ENCODE results near the gene PPID.

PPID gene

DNA sequence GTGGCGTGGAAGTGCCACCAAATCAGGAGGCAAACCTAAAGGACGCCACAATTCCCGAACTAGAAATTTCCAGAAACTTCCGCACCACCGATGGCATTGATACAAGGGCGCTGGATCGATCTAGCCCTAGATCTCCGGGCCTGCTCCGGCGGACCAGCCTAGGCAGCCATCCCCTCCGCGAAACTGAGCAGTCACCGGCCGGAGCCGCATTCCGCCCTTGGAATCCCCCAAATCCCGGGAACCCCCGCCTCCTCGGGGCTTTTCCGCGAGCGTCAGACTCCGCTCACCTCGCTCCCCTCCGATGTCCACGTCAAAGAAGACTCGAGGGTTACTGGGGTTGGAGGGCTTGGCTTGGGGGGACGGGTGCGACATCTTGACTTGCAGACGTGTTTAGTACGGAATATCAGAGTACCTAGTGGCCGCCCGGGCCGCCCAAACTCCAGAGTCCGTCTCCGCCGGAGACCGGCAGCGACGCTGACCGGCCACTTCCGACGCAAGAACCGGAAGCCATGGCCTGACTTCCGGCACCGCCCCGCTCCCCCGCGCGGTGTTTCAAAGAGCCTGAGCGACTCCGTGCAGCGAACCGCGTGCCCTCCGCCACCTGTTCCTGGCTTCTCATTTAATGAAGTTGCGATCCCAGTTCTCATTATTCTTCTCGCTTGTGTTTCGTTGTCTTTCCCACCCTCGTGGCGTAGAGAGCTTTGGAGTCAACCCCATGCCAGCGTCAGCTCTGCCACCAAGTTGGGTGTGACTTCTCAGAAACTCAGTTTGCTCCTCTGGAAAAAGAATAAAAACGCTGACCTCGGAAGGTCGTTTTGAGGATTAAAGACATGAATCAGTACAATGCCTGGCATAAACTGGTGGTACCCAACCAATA is at the start of gene PPID:
PPID (minus strand) TSS at position 480 of the 877 bp plus-strand sequence; CDS start at position 372, 108 bp downstream.
- Histone ChIP-seq H3K4me3 (peak within 1 kb of the TSS; percentile 88), H3K9me3 (ENCODE audit: low read depth, low read length) (no peaks in the 10 kb centered on the region), H3K27ac (peak within 1 kb of the TSS; percentile 51; the same call in 1 of the 2 replicates), H3K36me3 (ENCODE audit: insufficient read depth, low read length) (peaks cover 34% of the 10 kb centered on the region), H3K9ac (ENCODE audit: insufficient read length) (peak within 1 kb of the TSS; percentile 88)
- DNase-seq (ENCODE audit: low read depth, low spot score), result peak; percentile 40
- TF ChIP-seq POLR2AphosphoS5 (IDR thresholded peaks at IDR 0.05; ENCODE audit: borderline replicate concordance, low read depth, low read length) (peak; percentile 98), EZH2 (IDR thresholded peaks at IDR 0.05) (no peak), FOXP2 (optimal IDR thresholded peaks at IDR 0.05; ENCODE audit: control extremely low read depth, extremely low read length, insufficient read depth) (peak; percentile 84)

DNA sequence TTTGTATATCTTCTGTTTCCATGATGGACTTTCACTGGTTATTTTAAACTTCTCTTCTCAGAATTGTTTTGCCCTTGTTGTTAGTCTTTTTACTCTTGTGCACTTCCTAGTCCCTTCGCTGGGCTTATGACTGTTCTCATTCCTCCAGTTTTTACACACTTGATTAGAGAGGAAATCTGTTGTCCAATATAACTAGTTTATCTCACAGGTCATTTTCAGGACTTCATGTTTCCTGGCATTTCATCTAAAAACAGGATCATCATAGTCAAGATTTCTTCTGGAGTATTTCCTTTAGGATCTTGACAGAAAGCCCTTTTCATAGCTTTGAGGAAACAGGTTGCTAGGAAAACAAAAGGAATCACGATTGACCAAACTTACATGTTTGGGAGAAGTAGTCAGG is 48.6 kb upstream of the PPID start:
- H3K4me3 ChIP-seq, result no peak overlapping the region
- TF ChIP-seq FOXP2 (optimal IDR thresholded peaks at IDR 0.05; ENCODE audit: control extremely low read depth, extremely low read length, insufficient read depth) (no peak), POLR2AphosphoS5 (IDR thresholded peaks at IDR 0.05; ENCODE audit: borderline replicate concordance, low read depth, low read length) (no peak), EZH2 (IDR thresholded peaks at IDR 0.05) (no peak)
- DNase-seq (ENCODE audit: low read depth, low spot score), result no peak
- H3K27ac ChIP-seq, result no peak overlapping the region
- H3K9me3 ChIP-seq (ENCODE audit: low read depth, low read length), result no peaks in the 10 kb centered on the region
- no peak overlapping the region for H3K9ac ChIP-seq (ENCODE audit: insufficient read length)
- H3K36me3 ChIP-seq (ENCODE audit: insufficient read depth, low read length), result no peaks in the 10 kb centered on the region

DNA sequence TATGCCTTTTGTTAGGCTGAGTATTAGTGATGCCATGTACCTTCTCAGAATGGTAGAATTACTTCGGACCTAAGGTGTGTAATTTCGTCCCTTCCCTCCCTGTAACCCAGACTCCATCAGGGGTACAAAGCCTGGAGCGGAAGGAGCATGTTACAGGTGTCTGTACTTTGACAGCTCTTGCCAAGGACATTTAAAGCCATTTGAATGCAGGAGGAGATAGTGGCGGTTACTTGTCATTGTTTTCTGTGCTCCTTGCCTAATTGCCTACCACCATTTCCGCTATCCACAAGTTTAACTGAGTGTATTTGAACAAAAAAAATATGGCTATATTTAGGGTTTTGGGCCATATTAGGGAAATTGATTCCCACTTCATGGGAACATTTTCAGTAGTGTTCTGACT is 47.5 kb upstream of the PPID start:
- no peak for TF ChIP-seq FOXP2 (optimal IDR thresholded peaks at IDR 0.05; ENCODE audit: control extremely low read depth, extremely low read length, insufficient read depth)
- no peak for TF ChIP-seq EZH2 (IDR thresholded peaks at IDR 0.05)
- no peak for TF ChIP-seq POLR2AphosphoS5 (IDR thresholded peaks at IDR 0.05; ENCODE audit: borderline replicate concordance, low read depth, low read length)
- no peak overlapping the region for H3K4me3 ChIP-seq
- no peak overlapping the region for H3K9ac ChIP-seq (ENCODE audit: insufficient read length)
- H3K36me3 ChIP-seq (ENCODE audit: insufficient read depth, low read length), result no peaks in the 10 kb centered on the region
- no peak overlapping the region for H3K27ac ChIP-seq
- no peak for DNase-seq (ENCODE audit: low read depth, low spot score)
- H3K9me3 ChIP-seq (ENCODE audit: low read depth, low read length), result no peaks in the 10 kb centered on the region

DNA sequence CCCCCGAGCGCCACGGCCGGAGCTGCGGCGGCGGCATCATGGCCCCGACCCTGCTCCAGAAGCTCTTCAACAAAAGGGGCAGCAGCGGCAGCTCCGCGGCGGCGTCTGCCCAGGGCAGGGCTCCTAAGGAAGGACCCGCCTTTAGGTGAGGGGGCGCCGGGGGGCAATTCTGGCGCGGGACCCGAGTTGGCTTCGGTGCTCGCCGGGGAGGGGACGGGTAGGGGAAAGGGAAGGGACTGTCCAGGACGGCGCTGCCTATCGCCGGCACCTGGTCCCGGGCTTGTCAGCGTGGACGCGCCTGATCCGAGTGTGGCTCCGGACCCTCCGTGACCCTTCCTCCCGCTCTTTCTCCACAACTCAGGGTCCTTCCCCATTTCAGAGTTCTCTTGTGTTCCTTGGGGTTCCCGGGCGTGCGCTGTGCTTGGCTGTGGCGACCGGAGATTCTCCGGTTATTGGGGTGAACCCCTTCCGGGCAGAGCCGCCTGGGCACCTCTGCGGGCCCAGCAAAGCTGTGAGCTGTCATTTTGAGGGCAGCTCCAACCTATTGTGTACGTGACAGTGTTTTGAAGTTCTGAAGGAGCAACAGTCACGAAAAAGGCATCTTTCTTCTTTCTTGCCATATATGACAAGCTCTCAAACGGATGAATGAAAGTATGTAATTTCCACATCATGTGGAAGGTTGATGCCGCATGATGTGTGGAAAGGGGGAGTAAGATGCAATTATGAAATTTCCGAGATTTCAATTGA is 46.2 kb upstream of the PPID start:
- H3K4me3 ChIP-seq, result peak overlapping the region; percentile 93
- no peak for DNase-seq (ENCODE audit: low read depth, low spot score)
- peak overlapping the region; percentile 64 for H3K9ac ChIP-seq (ENCODE audit: insufficient read length)
- no peaks in the 10 kb centered on the region for H3K9me3 ChIP-seq (ENCODE audit: low read depth, low read length)
- no peak overlapping the region for H3K27ac ChIP-seq
- TF ChIP-seq FOXP2 (optimal IDR thresholded peaks at IDR 0.05; ENCODE audit: control extremely low read depth, extremely low read length, insufficient read depth) (no peak), EZH2 (IDR thresholded peaks at IDR 0.05) (no peak), POLR2AphosphoS5 (IDR thresholded peaks at IDR 0.05; ENCODE audit: borderline replicate concordance, low read depth, low read length) (no peak)
- no peaks in the 10 kb centered on the region for H3K36me3 ChIP-seq (ENCODE audit: insufficient read depth, low read length)

DNA sequence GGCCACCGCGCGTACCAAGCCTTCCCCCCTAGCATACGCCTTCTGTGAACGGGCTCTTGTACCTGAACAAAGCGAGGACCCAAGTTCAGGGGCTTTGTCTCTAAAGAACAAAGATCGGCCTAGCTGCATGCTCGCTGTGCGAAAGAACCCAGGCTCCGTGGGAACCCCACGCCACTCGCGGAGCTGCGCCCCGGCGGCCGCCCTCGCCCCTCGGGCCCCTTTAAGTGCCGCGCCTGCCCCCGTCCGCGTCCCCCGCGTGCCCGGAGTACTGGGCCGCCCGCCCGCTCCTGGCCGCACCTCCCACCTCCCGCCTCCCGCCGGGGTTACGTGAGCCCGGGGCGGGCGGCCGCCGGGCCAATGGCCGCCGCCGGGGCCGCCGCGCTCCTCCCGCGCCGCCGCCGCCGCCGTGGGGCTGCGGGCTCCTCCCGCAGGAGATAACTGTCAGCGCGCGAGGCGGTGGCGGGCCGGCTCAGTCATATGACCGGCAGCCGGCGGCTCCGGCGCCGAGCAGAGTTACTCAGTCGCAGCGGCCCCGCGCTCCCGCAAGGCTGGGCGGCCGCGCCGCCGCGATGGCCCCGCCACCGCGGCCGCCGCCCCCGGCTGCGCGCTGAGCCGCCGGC is 45.5 kb upstream of the PPID start, which contains the start of gene FNIP2:
FNIP2 (plus strand) TSS at position 472 of the 620 bp plus-strand sequence. CDS start 187 bp downstream, outside the sequence.
- Histone ChIP-seq H3K9me3 (ENCODE audit: low read depth, low read length) (no peaks in the 10 kb centered on the region), H3K9ac (ENCODE audit: insufficient read length) (peak within 1 kb of the TSS; percentile 91), H3K36me3 (ENCODE audit: insufficient read depth, low read length) (no peaks in the 10 kb centered on the region), H3K27ac (no peak within 1 kb of the TSS), H3K4me3 (peak within 1 kb of the TSS; percentile 93)
- TF ChIP-seq POLR2AphosphoS5 (IDR thresholded peaks at IDR 0.05; ENCODE audit: borderline replicate concordance, low read depth, low read length) (peak; percentile 66), FOXP2 (optimal IDR thresholded peaks at IDR 0.05; ENCODE audit: control extremely low read depth, extremely low read length, insufficient read depth) (no peak)
- DNase-seq (ENCODE audit: low read depth, low spot score), result no peak

DNA sequence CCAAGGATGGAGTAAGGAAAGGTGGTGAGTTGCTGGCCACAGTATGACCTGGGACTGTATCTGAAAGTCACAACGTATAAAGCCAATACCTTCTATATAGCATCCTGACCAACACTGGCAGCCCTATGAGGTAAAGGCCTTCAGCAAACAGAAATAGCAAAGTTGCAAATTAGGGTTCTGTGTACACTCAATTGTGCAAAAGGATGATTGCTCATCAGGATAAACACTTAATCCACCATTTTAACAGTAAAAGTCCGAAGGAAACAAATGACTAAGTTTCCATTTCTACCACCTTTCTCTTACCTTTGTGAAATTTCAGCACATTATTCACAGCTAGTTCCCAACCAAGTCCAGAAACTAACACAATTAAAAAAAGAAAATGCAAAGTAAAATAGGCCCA is 44.3 kb upstream of the PPID start:
- Histone ChIP-seq H3K27ac (no peak overlapping the region), H3K4me3 (peak overlapping the region; percentile 93; the same call in 1 of the 2 replicates)

DNA sequence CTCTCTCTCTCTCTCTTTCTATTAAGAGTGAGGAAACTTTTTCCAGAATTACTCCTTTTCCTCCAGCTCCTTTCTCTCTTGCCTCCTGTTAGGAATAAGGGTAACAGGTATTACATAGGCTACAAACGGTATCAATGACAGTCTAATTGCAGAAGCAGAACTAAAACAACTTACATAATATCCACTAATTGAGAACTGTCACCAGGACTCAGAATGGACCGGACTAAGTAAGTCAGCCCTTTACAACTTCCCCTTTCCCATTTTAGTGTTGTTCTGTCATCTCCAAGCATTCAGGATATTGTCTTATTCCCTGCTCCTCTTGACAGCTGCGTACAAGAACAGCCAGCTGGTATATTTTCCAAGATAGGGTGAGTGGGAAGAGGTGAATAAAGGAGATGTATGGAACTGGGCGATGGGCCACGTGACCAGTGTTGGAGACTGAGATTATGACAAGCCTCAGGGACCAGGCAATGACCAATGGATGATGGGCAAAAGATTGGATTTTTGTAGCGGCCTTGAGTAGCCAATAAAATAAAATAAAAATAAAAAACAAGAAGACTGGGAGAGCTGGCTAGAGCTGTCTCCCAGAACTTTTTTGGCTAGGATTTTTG is 43.3 kb upstream of the PPID start:
- H3K27ac ChIP-seq, result no peak overlapping the region
- H3K9ac ChIP-seq (ENCODE audit: insufficient read length), result no peak overlapping the region
- no peak overlapping the region for H3K4me3 ChIP-seq
- no peak for DNase-seq (ENCODE audit: low read depth, low spot score)
- TF ChIP-seq FOXP2 (optimal IDR thresholded peaks at IDR 0.05; ENCODE audit: control extremely low read depth, extremely low read length, insufficient read depth) (no peak), POLR2AphosphoS5 (IDR thresholded peaks at IDR 0.05; ENCODE audit: borderline replicate concordance, low read depth, low read length) (no peak), EZH2 (IDR thresholded peaks at IDR 0.05) (no peak)
- H3K9me3 ChIP-seq (ENCODE audit: low read depth, low read length), result no peaks in the 10 kb centered on the region
- H3K36me3 ChIP-seq (ENCODE audit: insufficient read depth, low read length), result no peaks in the 10 kb centered on the region

More for the DNA sequence above, 44.3 kb upstream of the PPID start:
- TF ChIP-seq POLR2AphosphoS5 (IDR thresholded peaks at IDR 0.05; ENCODE audit: borderline replicate concordance, low read depth, low read length), result no peak
- TF ChIP-seq EZH2 (IDR thresholded peaks at IDR 0.05), result no peak
- no peak for TF ChIP-seq FOXP2 (optimal IDR thresholded peaks at IDR 0.05; ENCODE audit: control extremely low read depth, extremely low read length, insufficient read depth)
- Histone ChIP-seq H3K9me3 (ENCODE audit: low read depth, low read length) (no peaks in the 10 kb centered on the region), H3K36me3 (ENCODE audit: insufficient read depth, low read length) (no peaks in the 10 kb centered on the region), H3K9ac (ENCODE audit: insufficient read length) (no peak overlapping the region)
- no peak for DNase-seq (ENCODE audit: low read depth, low spot score)
